Erythroblast (primary cell): Measurements from ENCODE around the gene NCBP2L.

Experiments
- GATA1 ChIP-seq: IDR thresholded peaks from 2 replicates; pipeline ENCODE4 v1.6.1; 2011; ENCODE audit warnings: low read depth, mild to moderate bottlenecking, control low read depth, low read length, moderate library complexity
- POLR2A ChIP-seq: IDR thresholded peaks from 2 replicates; pipeline ENCODE4 v1.6.1; 2011; ENCODE audit warnings: mild to moderate bottlenecking, low read length

DNA sequence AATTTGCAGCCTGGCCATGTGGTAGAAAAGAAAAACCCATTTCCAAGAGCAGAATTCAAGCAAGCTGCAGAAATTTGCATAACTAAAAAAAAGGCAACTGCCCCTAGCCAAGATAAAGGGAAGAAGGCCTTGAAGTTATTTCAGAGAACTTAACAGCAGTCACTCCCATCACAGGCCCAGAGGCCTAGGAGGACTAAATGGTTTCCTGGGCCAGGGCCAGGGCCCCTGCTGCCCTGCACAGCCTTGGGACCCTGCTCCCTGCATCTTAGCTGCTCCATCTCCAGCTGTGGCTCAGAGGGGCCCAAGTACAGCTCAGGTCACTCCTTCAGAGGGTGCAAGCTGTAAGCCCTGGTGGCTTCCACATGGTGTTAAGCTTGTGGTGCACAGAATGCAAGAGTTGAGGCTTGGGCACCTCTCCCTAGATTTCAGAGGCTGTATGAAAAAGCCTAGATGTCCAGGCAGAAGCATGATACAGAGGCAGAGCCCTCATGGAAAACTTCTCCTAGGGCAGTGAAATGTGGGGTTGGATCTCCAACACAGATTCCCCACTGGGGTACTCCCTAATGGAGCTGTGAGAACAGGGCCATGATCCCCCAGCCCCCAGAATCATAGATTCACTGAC, 41.5 kb downstream of the NCBP2L start:
- TF ChIP-seq POLR2A (no peak), GATA1 (no peak)
